Stimulated activated CD8-positive, alpha-beta memory T cell treated with anti-CD3 and anti-CD28 coated beads, Interleukin-4, amount 100 ng/mL, for 1 hour (primary cell): ENCODE results near the gene STX10.

Experiments used
- DNase-seq, 2 donors: peaks; one replicate each; pipeline ENCODE4 v3.0.0-alpha.2; 2020; ENCODE audit warnings: low read depth in 2 of 2, low spot score in 1 of 2

Gene STX10

DNA sequence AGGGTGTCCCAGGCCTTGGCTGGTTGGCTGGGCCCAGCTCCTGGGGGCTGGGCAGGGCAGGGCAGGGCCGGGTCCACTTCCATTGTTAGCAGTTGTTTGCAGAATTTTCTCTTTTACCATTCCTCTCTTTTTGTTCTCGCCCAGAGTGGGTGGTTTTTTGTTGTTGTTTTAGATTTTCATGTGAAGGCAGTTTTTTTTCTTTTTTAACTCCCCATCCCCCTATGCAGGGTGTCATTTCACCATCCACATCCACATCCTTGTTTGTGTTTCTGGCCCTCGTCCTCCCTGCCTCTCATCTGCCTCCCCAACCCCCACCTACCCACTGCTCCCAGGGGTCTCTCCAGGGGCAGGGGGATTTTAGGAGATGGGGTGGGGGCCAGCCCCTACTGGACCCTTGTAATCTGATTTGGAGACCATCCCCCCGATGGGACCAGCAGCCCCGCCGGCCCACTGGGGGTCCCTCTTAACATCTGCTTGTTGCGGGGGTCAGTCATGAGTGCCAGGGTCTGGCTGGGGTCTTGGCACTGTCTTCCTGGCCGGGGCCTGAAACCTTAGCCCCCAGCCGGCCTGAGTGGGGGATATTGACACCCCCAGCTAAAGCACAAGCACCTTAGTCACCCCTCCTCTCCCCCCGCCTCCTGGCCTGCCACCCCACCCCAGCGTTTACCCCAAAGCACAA, 10.4 kb downstream of the STX10 start:
- no peak for DNase-seq

DNA sequence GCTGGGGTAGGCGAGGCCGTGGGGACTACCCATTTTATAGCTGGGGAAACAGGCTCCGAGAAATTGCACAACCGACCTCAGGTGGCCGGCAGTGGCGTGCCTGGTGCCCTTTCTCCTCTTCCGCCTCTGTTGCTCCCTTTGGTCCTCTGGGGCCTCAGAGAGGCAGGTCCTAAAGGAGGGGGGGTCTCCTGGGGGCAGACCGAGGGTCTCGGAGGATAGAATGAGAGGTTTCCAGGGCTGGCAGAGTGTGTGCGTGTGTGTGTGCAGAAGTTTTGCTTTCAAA, 11.3 kb downstream of the STX10 start:
- no peak for DNase-seq

DNA sequence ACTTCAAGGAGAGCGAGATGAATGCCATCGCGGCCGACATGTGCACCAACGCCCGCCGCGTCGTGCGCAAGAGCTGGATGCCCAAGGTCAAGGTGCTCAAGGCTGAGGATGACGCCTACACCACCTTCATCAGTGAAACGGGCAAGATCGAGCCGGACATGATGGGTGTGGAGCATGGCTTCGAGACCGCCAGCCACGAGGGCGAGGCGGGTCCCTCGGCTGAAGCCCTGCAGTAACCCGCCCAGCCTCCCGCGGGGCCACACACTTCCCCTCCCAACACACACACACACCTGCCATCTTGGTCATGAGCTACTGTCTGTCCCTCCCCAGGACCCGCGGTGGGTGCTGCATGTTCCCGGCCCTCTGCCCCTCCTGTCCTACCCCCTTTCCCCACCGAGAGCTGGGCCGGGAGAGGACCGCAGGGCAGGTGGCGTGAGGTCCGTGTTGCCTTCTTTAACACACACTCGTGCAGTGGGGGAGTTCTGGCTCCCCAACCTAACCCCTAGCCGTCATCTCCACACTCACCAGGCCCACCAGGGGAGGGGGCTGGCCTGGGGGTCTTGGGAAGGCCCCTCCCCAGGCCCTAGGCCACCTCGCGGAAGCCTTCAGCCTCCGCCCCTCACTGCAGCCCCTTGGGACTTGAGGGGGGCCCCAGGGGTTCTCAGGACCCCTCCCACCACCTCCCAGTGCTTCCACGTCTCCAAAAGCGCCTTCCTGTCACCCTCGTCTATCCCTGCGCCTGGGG, 11.8 kb downstream of the STX10 start:
- no peak for DNase-seq

DNA sequence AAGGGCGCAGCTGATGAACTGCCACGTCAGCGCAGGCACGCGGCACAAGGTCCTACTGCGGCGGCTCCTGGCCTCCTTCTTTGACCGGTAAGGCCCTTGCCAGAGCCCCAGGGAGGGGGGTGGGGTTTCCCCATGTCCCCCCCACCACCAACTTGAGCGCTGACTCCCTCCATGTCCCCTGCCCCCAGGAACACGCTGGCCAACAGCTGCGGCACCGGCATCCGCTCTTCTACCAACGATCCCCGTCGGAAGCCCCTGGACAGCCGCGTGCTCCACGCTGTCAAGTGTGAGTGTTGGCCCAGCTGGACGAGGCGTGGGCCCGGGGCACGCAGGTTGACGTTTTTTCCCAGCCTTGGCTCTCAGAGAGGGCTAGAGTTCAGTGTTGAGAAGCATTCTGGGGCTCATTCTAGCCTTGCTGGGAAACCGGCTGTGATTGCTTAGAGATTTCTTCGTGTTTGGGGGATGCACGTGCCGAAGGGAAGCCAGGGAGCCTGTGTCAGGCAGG, 12.8 kb downstream of the STX10 start:
- no peak for DNase-seq

DNA sequence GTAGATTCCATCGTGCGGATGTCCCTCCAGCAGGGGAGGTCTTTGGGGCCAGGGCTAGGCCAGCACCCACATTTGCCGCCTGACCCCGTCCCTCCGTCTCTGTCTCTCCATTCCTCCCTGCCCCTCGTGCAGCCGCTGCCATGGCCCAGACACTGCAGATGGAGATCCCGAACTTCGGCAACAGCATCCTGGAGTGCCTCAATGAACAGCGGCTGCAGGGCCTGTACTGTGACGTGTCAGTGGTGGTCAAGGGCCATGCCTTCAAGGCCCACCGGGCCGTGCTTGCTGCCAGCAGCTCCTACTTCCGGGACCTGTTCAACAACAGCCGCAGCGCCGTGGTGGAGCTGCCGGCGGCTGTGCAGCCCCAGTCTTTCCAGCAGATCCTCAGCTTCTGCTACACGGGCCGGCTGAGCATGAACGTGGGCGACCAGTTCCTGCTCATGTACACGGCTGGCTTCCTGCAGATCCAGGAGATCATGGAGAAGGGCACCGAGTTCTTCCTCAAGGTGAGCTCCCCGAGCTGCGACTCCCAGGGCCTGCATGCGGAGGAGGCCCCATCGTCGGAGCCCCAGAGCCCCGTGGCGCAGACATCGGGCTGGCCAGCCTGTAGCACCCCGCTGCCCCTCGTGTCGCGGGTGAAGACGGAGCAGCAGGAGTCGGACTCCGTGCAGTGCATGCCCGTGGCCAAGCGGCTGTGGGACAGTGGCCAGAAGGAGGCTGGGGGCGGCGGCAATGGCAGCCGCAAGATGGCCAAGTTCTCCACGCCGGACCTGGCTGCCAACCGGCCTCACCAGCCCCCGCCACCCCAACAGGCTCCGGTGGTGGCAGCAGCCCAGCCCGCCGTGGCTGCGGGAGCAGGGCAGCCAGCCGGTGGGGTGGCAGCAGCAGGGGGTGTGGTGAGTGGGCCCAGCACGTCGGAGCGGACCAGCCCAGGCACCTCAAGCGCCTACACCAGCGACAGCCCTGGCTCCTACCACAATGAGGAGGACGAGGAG, 14.8 kb downstream of the STX10 start:
- no peak for DNase-seq

DNA sequence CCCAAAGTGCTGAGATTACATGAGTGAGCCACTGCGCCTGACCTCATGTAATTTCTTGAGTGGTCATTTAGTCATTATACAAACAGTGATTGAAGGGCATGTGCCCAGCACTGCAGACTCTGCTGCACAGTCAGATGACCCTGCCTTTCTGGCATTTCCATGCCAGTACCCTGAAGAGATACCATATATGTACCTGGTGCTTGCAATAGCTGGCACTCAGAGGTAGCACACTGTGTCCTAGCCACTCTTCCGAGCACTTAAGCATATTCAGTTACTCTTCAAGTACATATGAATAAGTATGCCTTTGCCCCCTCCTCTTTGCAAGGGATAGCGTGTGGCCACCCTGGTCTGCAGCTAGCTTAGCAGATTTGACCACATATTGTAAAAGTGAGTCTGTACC, 15.5 kb downstream of the STX10 start:
- DNase-seq: no peak

DNA sequence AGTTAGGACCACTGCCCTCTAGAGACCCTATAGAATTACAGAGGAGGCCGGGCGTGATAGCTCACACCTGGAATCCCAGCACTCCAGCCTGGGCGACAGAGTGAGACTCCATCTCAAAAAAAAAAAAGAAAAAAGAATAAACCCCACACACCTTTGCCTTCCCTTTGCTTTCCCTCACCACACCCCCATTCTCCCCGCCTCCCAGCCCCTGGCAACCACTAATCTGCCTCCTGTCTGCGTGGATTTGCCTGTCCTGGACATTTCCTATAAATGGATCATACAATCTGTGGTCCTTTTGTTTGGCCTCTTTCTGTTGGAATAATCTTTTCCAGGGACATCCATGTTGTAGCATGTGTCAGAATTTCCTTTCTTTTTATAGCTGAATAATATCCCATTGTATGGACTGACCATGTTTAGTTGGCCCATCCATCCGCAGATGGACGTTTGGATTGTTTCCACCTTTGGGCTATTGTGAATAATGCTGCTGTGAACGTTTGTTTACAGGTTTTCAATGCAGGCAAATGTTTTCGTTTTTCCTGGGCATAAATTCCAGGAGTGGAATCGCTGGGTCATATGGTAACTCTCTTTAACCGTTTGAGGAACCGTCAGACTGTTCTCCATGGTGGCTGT, 16.8 kb downstream of the STX10 start:
- no peak for DNase-seq

DNA sequence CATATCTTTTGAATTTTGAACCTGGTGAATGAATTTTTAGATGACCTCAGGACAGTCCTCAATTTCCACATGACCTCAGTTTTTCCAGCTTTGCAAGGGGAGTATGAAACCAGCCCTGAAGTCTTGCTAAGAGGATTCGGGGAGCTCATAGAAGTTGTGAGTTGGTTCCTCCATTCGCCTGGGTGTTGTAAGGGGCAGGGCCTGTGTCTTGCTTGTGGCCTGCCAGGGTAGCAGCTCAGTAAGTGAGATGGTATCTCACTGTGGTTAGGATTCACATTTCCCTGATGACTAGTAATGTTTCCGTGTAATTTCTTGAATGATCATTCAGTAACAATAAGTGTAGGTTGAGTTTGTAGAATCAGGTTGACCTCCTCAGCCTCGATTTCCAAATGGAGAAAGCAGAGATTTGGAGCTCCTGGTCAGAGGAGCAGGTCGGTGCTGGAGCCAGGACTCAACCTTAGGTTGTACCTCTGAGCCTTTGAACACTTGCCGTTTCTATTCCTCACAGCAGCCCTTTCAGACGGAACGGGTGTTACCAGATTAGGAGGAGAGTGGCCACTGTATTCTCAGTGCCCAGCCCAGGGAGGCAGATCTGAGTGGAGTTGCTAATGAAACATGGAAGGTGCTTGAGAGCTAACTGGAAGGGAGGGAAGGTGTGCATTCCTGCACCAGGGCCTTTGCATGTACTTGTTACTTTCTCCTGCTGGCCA, 17.5 kb downstream of the STX10 start:
- DNase-seq: no peak

DNA sequence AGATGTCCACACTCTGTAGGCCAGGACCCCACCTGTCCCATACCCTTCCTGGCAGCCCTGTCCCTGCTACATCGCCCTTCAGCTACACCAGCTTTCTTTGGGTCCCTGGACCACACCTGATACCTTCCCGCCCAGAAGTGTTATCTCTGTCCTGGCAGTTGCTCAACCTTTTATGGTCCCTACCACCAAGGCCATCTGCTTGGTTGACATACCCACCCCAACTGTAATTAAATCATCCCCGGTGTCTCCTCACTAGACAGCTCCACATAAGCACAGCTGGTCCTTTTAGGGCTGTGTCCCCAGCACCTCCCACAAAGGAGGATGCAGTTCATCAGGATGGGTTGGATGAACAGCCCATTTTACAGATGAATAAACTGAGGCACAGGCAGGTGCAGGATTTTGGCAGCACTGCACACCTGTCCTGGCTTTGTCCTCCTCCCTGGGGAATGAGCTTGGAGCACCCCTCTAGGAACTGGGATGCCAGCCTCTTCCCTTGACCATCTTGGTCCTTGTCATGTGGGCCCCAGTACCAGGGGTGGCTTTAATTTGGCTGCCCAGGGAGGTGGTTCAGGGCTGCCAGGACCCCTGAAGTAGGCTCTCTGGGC, 19.2 kb downstream of the STX10 start:
- DNase-seq: no peak

DNA sequence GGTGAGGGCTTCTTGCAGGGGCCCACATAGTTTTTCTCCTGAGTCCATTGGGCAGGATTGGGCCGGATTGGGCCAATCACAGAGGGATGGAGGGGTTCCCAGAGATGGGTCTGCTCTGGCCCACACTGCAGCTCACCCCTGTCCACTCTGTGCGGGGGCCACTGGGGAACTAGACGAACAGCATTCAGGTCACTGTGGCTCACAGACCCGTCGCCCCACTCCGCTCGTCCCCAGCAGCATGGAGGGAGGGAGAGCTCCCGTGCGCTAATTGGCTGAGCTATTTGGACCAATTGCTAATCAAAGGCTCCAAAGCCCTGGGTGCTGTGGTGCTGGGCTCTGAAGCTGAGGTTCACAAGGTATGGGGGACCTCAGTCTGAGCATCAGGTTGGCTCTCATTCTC, 20.8 kb downstream of the STX10 start:
- DNase-seq: no peak

DNA sequence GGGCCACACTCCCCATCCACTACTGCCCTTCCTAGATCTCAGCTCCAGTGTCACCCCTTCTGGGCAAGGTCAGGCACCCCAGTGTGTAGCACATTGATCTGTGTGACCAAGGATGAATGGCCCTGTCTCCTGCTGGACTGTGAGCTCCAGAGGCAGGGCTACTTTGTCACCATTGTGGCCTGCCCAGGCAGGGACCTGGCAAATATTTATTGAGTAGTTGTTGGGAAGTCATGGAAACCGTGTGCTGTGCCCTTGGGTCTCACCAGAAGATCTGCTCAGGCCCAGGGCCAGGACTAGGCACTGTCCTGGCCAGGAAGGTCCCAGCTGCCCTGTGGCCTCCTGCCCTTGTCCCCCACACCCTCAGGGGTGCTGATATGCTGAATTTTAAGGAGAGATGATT, 21.6 kb downstream of the STX10 start:
- DNase-seq: no peak

DNA sequence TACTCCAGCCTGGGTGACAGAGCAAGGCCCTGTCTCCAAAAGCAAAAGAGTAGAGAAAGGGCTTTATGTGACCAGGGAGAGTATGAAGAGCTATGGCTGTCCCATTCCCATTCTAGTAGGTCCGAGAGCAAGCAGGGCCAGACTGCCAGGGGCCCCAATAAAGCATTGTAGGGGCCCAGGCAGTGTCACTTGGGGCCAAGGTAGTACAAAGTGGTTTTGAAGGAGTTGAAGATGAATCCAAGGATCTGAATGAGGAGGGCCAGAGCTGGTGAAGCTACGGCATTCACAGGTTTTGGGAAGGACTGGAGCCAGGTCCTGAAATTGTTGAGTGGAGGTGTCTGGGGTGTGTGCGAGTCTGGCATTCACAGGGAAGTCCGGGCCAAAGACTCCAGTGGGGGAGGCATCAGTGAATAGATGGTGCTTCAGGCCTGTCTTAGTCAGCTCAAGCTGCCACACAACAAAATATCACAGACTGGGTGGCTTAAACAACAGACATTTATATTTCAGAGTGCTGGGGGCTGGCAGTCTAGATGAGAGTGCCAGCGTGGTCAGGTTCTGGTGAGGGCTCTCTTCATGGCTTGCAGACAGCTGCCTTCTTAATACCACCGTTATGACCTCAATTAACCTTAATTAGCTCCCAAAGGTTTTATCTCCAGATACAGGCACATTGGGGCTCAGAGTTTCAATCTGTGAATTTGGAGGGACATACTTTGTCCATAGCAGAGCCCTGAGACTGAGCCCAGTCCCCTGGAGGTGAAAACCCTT, 22.2 kb downstream of the STX10 start:
- DNase-seq: no peak

DNA sequence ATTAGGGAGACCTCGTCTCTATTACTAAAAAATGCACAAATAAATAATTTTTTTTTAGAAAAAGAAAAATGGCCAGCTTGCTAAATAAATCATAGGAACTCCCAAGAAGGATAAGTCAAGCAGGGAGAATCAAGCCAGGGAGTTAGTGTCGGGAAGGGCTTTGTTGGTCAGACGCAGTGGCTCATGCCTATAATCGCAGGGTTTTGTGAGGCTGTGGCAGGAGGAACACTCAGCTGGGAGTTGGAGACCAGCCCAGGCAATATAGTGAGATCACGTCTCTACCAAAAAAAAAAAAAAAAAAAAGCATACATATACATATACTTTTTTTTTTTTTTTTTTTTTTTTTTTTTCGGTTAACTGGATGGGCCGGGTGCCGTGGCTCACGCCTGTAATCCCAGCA, 23.1 kb downstream of the STX10 start:
- no peak for DNase-seq

DNA sequence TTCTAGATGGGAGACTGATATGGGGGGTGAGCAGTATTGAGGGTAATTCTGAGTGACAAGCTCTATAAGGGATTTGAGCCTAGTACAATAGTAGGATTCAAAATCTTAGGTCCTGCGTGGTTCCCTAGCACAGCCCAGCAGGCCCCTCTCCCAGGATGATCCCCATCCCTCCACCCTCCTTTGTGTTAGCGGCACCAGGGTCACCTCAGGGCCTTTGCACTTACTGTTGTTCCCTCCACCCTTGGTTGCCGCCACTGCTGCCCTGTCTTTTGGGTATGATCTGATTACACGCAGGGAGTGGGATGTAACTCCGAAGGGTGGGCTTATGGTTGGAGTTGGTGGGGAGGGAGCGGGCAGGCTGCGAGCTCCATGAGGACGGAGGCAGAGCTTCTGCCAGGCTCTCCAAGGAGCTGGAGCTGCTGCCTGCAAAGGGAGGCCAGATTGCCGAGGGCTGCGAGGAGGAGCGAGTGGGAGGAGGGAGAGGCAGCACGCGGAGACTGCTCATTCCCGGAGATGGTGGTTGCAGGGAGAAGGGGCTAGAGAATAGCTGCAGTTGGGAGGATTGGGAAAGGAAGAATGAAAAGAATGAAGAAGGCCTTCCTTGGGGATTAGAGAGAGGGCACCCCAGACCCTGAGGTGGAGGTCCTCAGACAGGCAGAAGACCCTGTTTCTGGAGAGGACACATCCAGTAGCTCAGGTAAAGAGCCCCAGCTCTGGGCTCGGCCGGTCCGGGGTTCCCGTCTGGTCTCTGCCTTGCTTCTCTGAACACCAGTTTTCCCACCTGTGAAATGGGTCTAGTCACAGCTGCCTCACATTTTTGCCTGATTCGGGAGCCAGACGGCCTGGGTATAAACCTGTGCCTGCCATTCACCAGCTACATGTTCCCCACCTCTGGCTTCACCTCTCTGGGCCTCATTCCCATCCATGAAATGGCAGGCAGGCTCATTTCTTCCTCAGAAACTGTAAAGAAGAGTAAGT, 26.9 kb downstream of the STX10 start:
- DNase-seq: no peak

DNA sequence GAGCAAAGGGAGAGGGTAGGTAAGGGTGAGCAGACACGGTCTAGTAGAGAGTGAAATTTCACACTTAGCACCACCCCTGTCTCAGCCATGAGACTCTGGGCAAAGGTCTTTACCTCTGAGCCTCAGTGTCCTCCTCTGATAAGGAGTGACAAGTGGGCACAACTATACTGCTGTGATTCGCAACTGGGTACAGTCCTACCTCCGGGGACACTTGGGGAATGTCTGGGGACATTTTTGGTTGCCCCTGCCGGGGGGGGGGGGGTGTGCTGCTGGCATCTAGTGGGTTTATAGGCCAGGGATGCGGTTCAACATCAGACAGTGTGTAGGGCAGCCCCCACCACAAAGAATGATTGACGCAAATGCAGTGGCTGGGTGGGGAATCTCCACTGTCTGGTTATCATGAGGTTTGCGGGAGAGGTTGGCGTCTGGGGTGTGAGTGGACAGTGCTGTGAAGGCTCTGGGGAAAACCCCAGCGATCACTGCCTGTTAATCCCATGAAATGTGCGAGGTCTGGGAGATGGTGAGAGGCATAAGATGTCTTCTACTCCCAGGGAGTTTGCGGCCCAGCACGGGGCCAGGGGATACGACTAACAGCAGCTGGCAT, 27.8 kb downstream of the STX10 start:
- no peak for DNase-seq

DNA sequence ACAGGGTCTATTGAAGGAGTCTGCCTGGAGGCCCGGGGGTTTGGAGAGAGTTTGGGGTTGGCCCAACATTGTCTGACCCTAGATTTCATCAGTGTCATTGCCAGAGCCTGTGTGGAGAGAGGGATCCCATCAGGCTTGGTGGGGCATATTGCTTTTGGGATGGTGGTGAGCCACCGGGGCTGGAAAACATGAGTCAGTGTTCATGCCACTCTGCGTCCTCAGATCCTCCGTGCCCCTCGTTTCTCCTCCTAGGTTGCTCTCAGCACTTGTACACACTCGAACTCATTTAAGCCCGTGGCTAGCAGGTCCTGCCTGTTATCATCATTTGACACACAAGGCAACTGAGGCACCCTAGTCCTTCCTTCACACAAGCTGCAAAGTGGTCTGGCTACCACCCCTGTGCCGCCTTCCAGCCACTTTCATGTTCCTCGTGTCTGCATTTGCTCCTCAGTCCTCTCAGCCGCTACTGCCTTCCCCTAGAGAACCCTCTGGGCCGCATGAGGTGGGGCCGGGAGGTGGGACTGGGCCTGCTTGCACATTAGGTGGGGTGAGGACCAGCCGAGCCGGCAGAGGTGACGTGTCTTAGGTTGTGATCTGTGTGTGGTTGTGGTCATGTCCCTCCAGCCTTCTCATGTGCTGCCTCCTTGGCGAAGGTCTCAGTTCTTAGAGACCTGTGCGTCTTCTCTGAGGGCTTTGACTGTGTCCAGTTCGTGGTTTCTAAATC, 28.5 kb downstream of the STX10 start:
- DNase-seq: no peak

DNA sequence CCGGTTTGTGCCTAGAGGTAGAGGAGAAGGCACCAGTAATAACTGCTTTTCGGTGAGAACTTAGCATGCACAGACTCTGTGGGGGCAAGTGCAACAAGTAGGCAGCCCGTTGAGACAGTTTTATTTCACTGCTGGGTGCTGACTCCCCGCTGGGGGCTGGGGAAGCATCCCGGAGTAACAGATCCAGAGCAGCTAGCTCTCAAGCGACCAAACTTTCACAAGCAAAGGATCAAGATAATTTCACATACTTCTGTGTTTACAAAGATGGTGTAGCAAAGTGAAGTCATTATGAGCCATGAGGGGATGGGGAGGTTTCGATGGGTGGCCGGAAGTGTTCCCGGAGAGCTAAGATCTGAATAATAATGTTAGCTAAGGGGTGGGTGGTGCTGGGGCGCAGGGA, 29.4 kb downstream of the STX10 start:
- DNase-seq: no peak
